Ovary (tissue), 3 donors: ENCODE measurements around the gene ATP1B2.
"Not testable (repeated sequence)": the region's sequence is repeated elsewhere in the genome, so short reads cannot be mapped to it uniquely, and the experiment has no call there.

Source experiments
- CTCF ChIP-seq, 3 donors: fragments of 450-650 bp in 2 of 3; fragments of 200-600 bp in 1 of 3; IDR thresholded peaks; one replicate each; pipeline versions ENCODE4 v1.5.1 to v1.8.0; 2016 to 2022; ENCODE audit warnings: antibody characterized with exemption in 3 of 3, mild to moderate bottlenecking in 1 of 3
- EP300 ChIP-seq: sonication (generic); formaldehyde crosslinking; IDR thresholded peaks from one replicate; pipeline ENCODE4 v1.6.1; 2017; ENCODE audit warnings: antibody characterized with exemption
- POLR2A ChIP-seq: fragments of 450-650 bp; IDR thresholded peaks from one replicate; pipeline ENCODE4 v1.6.1; 2017; ENCODE audit warnings: antibody characterized with exemption, mild to moderate bottlenecking, moderate library complexity
- donor health status: DM: no; HTN: no; CAD: no.

GRCh38 chr17:7641635-7642034 lies 9.1 kb upstream of the ATP1B2 start:
- TF ChIP-seq CTCF (IDR thresholded peaks at IDR 0.05); EP300; POLR2A: not testable (repeated sequence)
